Suprapubic skin (tissue), 3 donors: ENCODE data around the gene LIMA1.

Experiments
- POLR2AphosphoS5 ChIP-seq, 3 donors: sonication (generic); formaldehyde crosslinking; IDR thresholded peaks; one replicate each; pipeline ENCODE4 v1.6.1; 2017; ENCODE audit warnings: antibody characterized with exemption in 3 of 3
- TF ChIP-seq, protein P1 (sequence below), 2 donors: fragments of 200-600 bp in 1 of 2; fragments of 450-650 bp in 1 of 2; sonication (generic) in 1 of 2; IDR thresholded peaks; one replicate each; pipeline ENCODE4 v1.5.1; 2016 to 2019; ENCODE audit warnings: antibody characterized with exemption in 2 of 2, mild to moderate bottlenecking in 1 of 2, moderate library complexity in 1 of 2

- TF ChIP-seq, protein P1, sequence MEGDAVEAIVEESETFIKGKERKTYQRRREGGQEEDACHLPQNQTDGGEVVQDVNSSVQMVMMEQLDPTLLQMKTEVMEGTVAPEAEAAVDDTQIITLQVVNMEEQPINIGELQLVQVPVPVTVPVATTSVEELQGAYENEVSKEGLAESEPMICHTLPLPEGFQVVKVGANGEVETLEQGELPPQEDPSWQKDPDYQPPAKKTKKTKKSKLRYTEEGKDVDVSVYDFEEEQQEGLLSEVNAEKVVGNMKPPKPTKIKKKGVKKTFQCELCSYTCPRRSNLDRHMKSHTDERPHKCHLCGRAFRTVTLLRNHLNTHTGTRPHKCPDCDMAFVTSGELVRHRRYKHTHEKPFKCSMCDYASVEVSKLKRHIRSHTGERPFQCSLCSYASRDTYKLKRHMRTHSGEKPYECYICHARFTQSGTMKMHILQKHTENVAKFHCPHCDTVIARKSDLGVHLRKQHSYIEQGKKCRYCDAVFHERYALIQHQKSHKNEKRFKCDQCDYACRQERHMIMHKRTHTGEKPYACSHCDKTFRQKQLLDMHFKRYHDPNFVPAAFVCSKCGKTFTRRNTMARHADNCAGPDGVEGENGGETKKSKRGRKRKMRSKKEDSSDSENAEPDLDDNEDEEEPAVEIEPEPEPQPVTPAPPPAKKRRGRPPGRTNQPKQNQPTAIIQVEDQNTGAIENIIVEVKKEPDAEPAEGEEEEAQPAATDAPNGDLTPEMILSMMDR (IDR thresholded peaks at IDR 0.05): no peak
- no peak for TF ChIP-seq POLR2AphosphoS5 (IDR thresholded peaks at IDR 0.05)
Observed at GRCh38 chr12:50195832-50196231, 87.5 kb downstream of the LIMA1 start.
